CD14-positive monocyte (primary cell): ENCODE measurements around the gene ATP7A. TPM values are rescaled to one million over a fixed set of nuclear protein-coding genes. Genes with fewer than 3 reads are reported as not detected.

Source experiments
- DNase-seq, 3 donors: peaks; one replicate each; pipeline ENCODE4 v3.0.0-alpha.2; 2011 to 2022
- H2AFZ ChIP-seq: 2 replicates; pipeline ENCODE4 v1.6.0; 2012; ENCODE audit warnings: mild to moderate bottlenecking, low read depth, low read length, inconsistent platforms; ENCODE audit not compliant: insufficient read depth, poor library complexity, severe bottlenecking
- H3K27ac ChIP-seq, 2 donors: 1 replicate in 1 of 2; 2 replicates in 1 of 2; pipeline ENCODE4 v1.5.1; 2012 to 2013; ENCODE audit warnings: low read length in 2 of 2, control low read depth in 1 of 2, inconsistent platforms in 1 of 2, low read depth in 1 of 2, mild to moderate bottlenecking in 1 of 2
- H3K27me3 ChIP-seq, 2 donors: one replicate each; pipeline versions ENCODE4 v1.6.0 to v1.6.1; 2011 to 2013; ENCODE audit warnings: low read length in 2 of 2; ENCODE audit not compliant: control insufficient read depth in 2 of 2, insufficient read depth in 2 of 2
- H3K36me3 ChIP-seq, 2 donors: replicated peaks in 1 of 2; 1 replicate in 1 of 2; 2 replicates in 1 of 2; pipeline versions ENCODE4 v1.5.1 to v1.6.1; 2012 to 2013; ENCODE audit warnings: low read length in 2 of 2, control low read depth in 1 of 2, inconsistent platforms in 1 of 2, mild to moderate bottlenecking in 1 of 2; ENCODE audit not compliant: insufficient read depth in 2 of 2, control insufficient read depth in 1 of 2
- H3K4me1 ChIP-seq, 2 donors: 1 replicate in 1 of 2; 2 replicates in 1 of 2; pipeline versions ENCODE4 v1.5.1 to v1.6.1; 2012 to 2013; ENCODE audit warnings: low read length in 2 of 2, control low read depth in 1 of 2, inconsistent platforms in 1 of 2, mild to moderate bottlenecking in 1 of 2, moderate library complexity in 1 of 2; ENCODE audit not compliant: insufficient read depth in 2 of 2, control insufficient read depth in 1 of 2
- H3K4me2 ChIP-seq: replicated peaks from 2 replicates; pipeline ENCODE3; 2012; ENCODE audit warnings: low read length, moderate library complexity, mild to moderate bottlenecking; ENCODE audit not compliant: poor library complexity, severe bottlenecking; ENCODE audit errors: extremely low read depth
- H3K4me3 ChIP-seq, 3 experiments: fragments of 200-600 bp in 1 of 3; sonication (generic) in 1 of 3; replicated peaks in 1 of 3; 1 replicate in 2 of 3; 2 replicates in 1 of 3; pipeline ENCODE4 v1.5.1; 2011 to 2013; ENCODE audit warnings: low read length in 3 of 3, mild to moderate bottlenecking in 3 of 3, control low read depth in 2 of 3, low read depth in 2 of 3, inconsistent platforms in 1 of 3, moderate library complexity in 1 of 3
- H3K79me2 ChIP-seq: 2 replicates; pipeline ENCODE4 v1.6.0; 2012; ENCODE audit warnings: mild to moderate bottlenecking, control low read depth, inconsistent platforms, low read length, moderate library complexity; ENCODE audit not compliant: insufficient read depth
- H3K9ac ChIP-seq: 2 replicates; pipeline ENCODE4 v1.6.0; 2017; ENCODE audit warnings: low read length, mild to moderate bottlenecking; ENCODE audit not compliant: insufficient read depth, poor library complexity, severe bottlenecking
- H3K9me3 ChIP-seq, 2 donors: replicated peaks in 1 of 2; 1 replicate in 1 of 2; 2 replicates in 1 of 2; pipeline versions ENCODE4 v1.5.1 to v1.6.1; 2012 to 2013; ENCODE audit warnings: low read length in 2 of 2, control low read depth in 1 of 2; ENCODE audit not compliant: control insufficient read depth in 1 of 2, insufficient read depth in 1 of 2
- H4K20me1 ChIP-seq: 2 replicates; pipeline ENCODE4 v1.6.0; 2012; ENCODE audit warnings: mild to moderate bottlenecking, low read length, control low read depth, moderate library complexity; ENCODE audit not compliant: insufficient read depth
- H3K27ac Mint-ChIP-seq, 7 donors: one replicate each; pipeline ENCODE4 v1.8.0; 2020; ENCODE audit warnings: mild to moderate bottlenecking in 7 of 7, mixed read lengths in 7 of 7, moderate library complexity in 6 of 7, inconsistent platforms in 2 of 7
- H3K27me3 Mint-ChIP-seq, 3 donors: one replicate each; pipeline ENCODE4 v1.8.0; 2021 to 2022; ENCODE audit warnings: low read depth in 3 of 3, mild to moderate bottlenecking in 3 of 3, mixed read lengths in 3 of 3, moderate library complexity in 3 of 3, inconsistent platforms in 1 of 3
- H3K36me3 Mint-ChIP-seq, 2 donors: one replicate each; pipeline ENCODE4 v1.8.0; 2020; ENCODE audit warnings: mixed read lengths in 2 of 2, inconsistent platforms in 1 of 2, mild to moderate bottlenecking in 1 of 2
- H3K4me1 Mint-ChIP-seq: one replicate; pipeline ENCODE4 v1.8.0; 2020; ENCODE audit warnings: mild to moderate bottlenecking, mixed read lengths
- H3K4me3 Mint-ChIP-seq, 2 donors: one replicate each; pipeline ENCODE4 v1.8.0; 2020; ENCODE audit warnings: mild to moderate bottlenecking in 2 of 2, mixed read lengths in 2 of 2, moderate library complexity in 1 of 2
- H3K9me3 Mint-ChIP-seq, 7 donors: one replicate each; pipeline ENCODE4 v1.8.0; 2020 to 2022; ENCODE audit warnings: mixed read lengths in 7 of 7, mild to moderate bottlenecking in 6 of 7, moderate library complexity in 6 of 7, inconsistent platforms in 2 of 7
- CTCF ChIP-seq: fragments of 200-600 bp; IDR thresholded peaks from one replicate; pipeline ENCODE4 v1.8.0; 2022; ENCODE audit warnings: antibody characterized with exemption, mild to moderate bottlenecking
- WGBS: methylation state at CpG from one replicate; pipeline ENCODE4 v1.1.5; 2013; ENCODE audit warnings: missing lambda C conversion rate; ENCODE audit not compliant: insufficient coverage; 5-methylcytosine and 5-hydroxymethylcytosine counted together
- intact Hi-C, 2 donors: fragments of 100-400 bp; cut with micrococcal nuclease; formaldehyde crosslinking; loops; one replicate each; pipeline versions ENCODE4 v1.15.0 to v1.15.1; 2023
- polyA plus RNA-seq, 3 donors: library from polyadenylated mRNA; depleted of rRNA in 1 of 3; unstranded in 2 of 3; stranded (reverse) in 1 of 3; fragments of 300-500 nt in 2 of 3; fragments of >200 nt in 1 of 3; fragmentation: Illumina TruSeq in 2 of 3; gene quantifications; 1 replicate in 2 of 3; 2 replicates in 1 of 3; pipeline ENCODE4 v1.2.3, GENCODE V29; 2012 to 2021

Gene ATP7A
- polyA plus RNA-seq, 3 donors = 2.3 to 3.8 (median 2.8) TPM

GRCh38 chrX:77949840-77950239 is 39.3 kb downstream of the ATP7A start:
- Mint-ChIP-seq H3K4me3 (no peak overlapping the region), H3K27ac (no peak overlapping the region), H3K27me3 (no peaks in the 10 kb centered on the region), H3K9me3 (no peaks in the 10 kb centered on the region), H3K4me1 (peaks cover 10% of the 10 kb centered on the region), H3K36me3 (no peaks in the 10 kb centered on the region)
- no peaks in the 10 kb centered on the region for H3K36me3 ChIP-seq
- H3K27me3 ChIP-seq = no peaks in the 10 kb centered on the region
- no peak overlapping the region for H3K4me2 ChIP-seq
- no peaks in the 10 kb centered on the region for H4K20me1 ChIP-seq
- no peak for DNase-seq
- H3K4me1 ChIP-seq = peaks cover 13 to 16% of the 10 kb centered on the region in 2 donors
- TF ChIP-seq CTCF = no peak
- intact Hi-C loops = no loop called here
- no peaks in the 10 kb centered on the region for H3K9me3 ChIP-seq
- no peak overlapping the region for H3K9ac ChIP-seq
- H3K79me2 ChIP-seq = no peaks in the 10 kb centered on the region
- no peak overlapping the region for H3K27ac ChIP-seq
- no peak overlapping the region for H3K4me3 ChIP-seq
- WGBS = no CpG with 5 or more reads among the region's 2 CpGs
- H2AFZ ChIP-seq = no peak overlapping the region

GRCh38 chrX:77952173-77952572 is 41.7 kb downstream of the ATP7A start:
- no peaks in the 10 kb centered on the region for H3K27me3 Mint-ChIP-seq
- H2AFZ ChIP-seq = no peak overlapping the region
- no peaks in the 10 kb centered on the region for H3K27me3 ChIP-seq
- DNase-seq = no peak
- H3K4me3 ChIP-seq = no peak overlapping the region
- intact Hi-C loops = no loop called here
- H3K9ac ChIP-seq = no peak overlapping the region
- H3K36me3 Mint-ChIP-seq = no peaks in the 10 kb centered on the region
- H3K27ac Mint-ChIP-seq = no peak overlapping the region
- no peaks in the 10 kb centered on the region for H3K79me2 ChIP-seq
- H3K36me3 ChIP-seq = no peaks in the 10 kb centered on the region
- no peak overlapping the region for H3K4me2 ChIP-seq
- no peak for TF ChIP-seq CTCF
- no peaks in the 10 kb centered on the region for H3K9me3 ChIP-seq
- H3K27ac ChIP-seq = no peak overlapping the region
- no peaks in the 10 kb centered on the region for H4K20me1 ChIP-seq
- H3K4me1 ChIP-seq = peaks cover 9% of the 10 kb centered on the region in 2 donors
- no CpG with 5 or more reads among the region's 1 CpG for WGBS
- H3K4me1 Mint-ChIP-seq = peaks cover 6% of the 10 kb centered on the region
- no peak overlapping the region for H3K4me3 Mint-ChIP-seq
- H3K9me3 Mint-ChIP-seq = peaks cover 0 to 2% (median 0%) of the 10 kb centered on the region in 7 donors
